Stomach smooth muscle (tissue), 2 donors: Measurements from ENCODE around the gene CXCL9.

Experiments used
- H3K27ac ChIP-seq: one replicate; pipeline ENCODE4 v1.7.0; 2013; ENCODE audit warnings: mild to moderate bottlenecking, low read length, inconsistent platforms
- H3K27me3 ChIP-seq, 2 donors: one replicate each; pipeline ENCODE4 v1.7.0; 2013; ENCODE audit warnings: low read length in 2 of 2; ENCODE audit not compliant: insufficient read depth in 2 of 2, control insufficient read depth in 1 of 2
- H3K36me3 ChIP-seq, 2 donors: one replicate each; pipeline ENCODE4 v1.7.0; 2013; ENCODE audit warnings: low read length in 2 of 2; ENCODE audit not compliant: control insufficient read depth in 2 of 2, insufficient read depth in 2 of 2
- H3K4me1 ChIP-seq: one replicate; pipeline ENCODE4 v1.7.0; 2013; ENCODE audit warnings: low read length; ENCODE audit not compliant: control insufficient read depth, insufficient read depth
- H3K4me3 ChIP-seq, 2 donors: one replicate each; pipeline ENCODE4 v1.7.0; 2013; ENCODE audit warnings: low read length in 2 of 2
- H3K9ac ChIP-seq, 2 donors: one replicate each; pipeline ENCODE4 v1.7.0; 2013; ENCODE audit warnings: low read length in 2 of 2, mild to moderate bottlenecking in 1 of 2
- H3K9me3 ChIP-seq, 2 donors: one replicate each; pipeline ENCODE4 v1.7.0; 2013; ENCODE audit warnings: low read length in 2 of 2; ENCODE audit not compliant: control insufficient read depth in 2 of 2
- donor health status: healthy.
- donor health status: Pancreatic carcinoma.

The CXCL9 gene

DNA sequence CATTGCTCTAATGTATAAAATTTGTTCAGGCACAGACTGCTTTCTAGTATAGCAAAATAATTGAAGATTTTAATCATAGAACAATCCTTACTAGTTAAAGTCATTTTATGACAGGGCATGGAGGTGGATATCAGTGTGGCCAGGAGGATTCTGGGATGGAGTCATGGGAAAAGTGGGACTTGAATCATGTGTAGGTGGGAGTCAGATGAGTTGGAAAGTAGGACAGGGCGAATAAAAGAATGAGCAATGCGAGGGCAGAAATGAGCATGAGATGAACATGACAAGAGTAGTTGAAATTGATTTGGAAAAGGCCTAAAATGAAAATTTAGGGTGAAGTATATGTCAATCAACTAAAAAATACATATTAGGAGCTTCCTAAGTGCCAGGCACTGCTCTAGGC lies 9.4 kb downstream of the CXCL9 start:
- Histone ChIP-seq H3K27ac (no peak overlapping the region), H3K9me3 (no peaks in the 10 kb centered on the region), H3K4me3 (no peak overlapping the region), H3K36me3 (no peaks in the 10 kb centered on the region), H3K9ac (no peak overlapping the region), H3K27me3 (peaks cover 0 to 2% of the 10 kb centered on the region in 2 donors), H3K4me1 (no peaks in the 10 kb centered on the region)

DNA sequence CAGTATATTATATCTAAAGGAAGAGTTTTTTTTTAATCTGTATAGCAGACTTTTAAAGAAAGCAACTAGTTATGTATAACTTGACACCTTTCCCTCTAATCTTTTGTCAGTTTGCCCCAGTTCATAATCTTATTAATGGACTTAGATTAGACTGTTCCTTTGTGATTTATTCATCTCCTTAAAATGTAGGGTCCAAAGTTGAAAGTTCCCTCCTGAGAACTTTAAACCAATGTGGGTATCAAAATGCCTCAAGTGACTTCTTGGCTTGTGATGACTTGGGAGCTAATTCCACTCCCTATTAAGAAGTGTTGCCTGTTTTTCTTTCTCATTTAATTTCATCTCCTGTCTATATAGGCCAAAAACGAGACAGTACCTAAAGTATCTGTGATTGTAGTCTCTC lies 10.2 kb downstream of the CXCL9 start:
- no peaks in the 10 kb centered on the region for H3K9me3 ChIP-seq
- H3K27ac ChIP-seq = no peak overlapping the region
- no peak overlapping the region for H3K9ac ChIP-seq
- H3K36me3 ChIP-seq = no peaks in the 10 kb centered on the region
- H3K27me3 ChIP-seq = no peaks in the 10 kb centered on the region
- no peaks in the 10 kb centered on the region for H3K4me1 ChIP-seq
- no peak overlapping the region for H3K4me3 ChIP-seq

DNA sequence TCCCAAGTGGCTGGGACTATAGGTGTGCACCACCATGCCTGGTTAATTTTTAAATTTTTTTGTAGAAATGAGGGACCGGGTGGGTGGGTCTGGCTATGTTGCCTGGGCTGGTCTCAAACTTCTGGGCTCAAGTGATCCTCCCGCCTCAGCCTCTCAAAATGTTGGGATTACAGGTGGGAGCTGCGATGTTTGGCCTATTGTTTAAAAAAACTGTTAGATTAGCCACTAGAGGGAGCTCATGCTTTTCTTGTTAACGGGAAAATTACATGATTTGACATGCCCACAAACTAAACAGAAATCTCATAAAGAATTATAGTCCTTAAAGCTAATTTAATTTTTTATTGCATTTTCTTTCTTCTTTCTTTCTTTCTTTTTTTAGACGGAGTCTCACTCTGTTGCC lies 11.6 kb downstream of the CXCL9 start:
- Histone ChIP-seq H3K27me3 (no peaks in the 10 kb centered on the region), H3K9ac (no peak overlapping the region), H3K9me3 (no peaks in the 10 kb centered on the region), H3K27ac (no peak overlapping the region), H3K4me1 (no peaks in the 10 kb centered on the region), H3K4me3 (no peak overlapping the region), H3K36me3 (no peaks in the 10 kb centered on the region)

DNA sequence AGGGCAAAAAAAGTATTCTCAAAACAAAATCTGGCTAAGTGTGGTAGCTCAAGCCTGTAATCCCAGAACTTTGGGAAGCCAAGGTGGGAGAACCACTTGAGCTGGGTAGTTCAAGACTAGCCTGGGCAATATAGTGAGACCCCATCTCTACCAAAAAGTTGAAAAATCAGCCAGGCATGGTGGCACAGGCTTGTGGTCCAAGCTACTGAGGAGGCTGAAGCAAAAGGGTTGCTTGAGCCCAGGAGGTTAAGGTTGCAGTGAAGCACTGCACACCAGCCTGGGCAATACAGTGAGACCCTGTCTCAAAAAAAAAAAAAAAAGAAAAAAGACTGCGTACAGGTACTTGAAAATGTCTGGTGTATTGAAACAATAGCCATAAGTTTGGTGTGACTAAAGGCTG lies 14.8 kb downstream of the CXCL9 start:
- no peaks in the 10 kb centered on the region for H3K9me3 ChIP-seq
- H3K36me3 ChIP-seq = no peaks in the 10 kb centered on the region
- peaks cover 10% of the 10 kb centered on the region for H3K4me1 ChIP-seq
- H3K4me3 ChIP-seq = no peak overlapping the region
- H3K27ac ChIP-seq = no peak overlapping the region
- H3K27me3 ChIP-seq = no peaks in the 10 kb centered on the region
- H3K9ac ChIP-seq = no peak overlapping the region

DNA sequence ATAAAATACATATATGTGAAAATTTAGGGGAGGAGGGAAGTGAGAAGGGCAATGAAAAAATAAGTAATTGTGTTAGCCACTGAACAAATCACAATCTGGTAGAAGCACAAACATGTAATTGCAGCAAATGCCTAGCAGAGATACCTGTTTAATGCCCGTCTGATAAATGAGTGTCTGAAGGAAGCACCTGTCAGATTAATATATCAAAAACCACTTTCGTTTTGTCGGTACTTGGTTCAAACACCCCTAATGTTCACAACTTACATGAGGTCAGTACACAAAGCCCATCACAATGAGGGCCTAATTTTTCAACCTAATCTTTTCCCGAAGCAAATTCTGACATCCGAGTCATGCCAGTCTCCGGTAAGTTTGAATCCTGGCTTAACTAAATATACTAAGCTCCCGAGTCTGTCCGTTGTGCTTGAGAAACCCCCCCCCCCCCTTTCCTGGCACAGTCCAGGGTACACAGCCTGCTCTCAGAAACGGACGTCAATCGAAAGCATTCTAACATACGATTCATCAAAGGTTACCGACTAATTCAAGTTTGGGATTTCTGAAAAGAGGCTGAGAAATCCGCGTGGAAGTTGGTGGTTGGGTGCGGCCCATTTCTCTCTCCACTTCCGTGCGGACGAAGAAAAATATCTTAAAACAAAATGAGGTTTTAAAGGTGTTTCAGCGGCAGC lies 17.3 kb downstream of the CXCL9 start:
- no peak overlapping the region for H3K27ac ChIP-seq
- H3K4me3 ChIP-seq = peak overlapping the region; percentile 91 to 93
- H3K9ac ChIP-seq = peak overlapping the region; percentile 84 to 87
- no peaks in the 10 kb centered on the region for H3K36me3 ChIP-seq
- H3K27me3 ChIP-seq = no peaks in the 10 kb centered on the region
- peaks cover 10% of the 10 kb centered on the region for H3K4me1 ChIP-seq
- H3K9me3 ChIP-seq = no peaks in the 10 kb centered on the region

DNA sequence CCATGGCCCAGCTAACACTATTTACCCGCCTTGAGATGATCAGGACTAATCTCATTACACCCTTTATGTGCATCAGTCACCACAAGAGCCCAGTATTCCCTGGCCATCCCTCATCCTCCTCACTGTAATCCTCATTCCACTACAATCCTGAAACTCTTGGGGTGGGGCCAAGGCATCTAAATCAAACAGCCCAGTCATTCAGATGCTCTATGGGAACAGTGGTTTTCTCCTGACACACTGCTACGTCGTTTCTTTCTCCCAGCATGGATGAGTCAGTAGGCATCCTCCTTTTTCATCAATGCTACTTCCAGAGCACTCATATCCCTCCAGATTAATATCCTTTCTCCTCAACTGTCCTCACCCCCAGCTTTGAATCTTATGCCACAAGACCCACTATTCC lies 22.2 kb downstream of the CXCL9 start:
- Histone ChIP-seq H3K27ac (no peak overlapping the region), H3K9me3 (no peaks in the 10 kb centered on the region)

DNA sequence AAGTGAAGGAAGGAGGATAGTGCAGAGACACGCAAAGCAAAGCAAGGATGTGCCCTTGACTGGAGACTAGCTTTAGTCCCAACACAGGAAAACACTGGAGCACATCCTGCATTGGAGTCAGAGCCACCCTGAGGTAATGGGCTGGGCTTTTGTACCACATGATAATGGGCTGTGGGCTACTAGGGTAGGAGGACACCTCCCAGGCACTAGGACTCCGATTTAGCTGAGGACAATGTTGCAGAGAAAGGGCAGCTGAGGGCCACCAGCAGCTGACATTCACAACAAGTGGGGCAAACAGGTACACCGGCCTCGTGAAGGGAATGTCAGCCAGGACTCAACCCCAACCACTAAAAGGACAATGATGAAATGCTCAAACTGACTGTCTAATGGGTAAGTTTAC lies 26.7 kb downstream of the CXCL9 start:
- Histone ChIP-seq H3K4me1 (no peaks in the 10 kb centered on the region), H3K27me3 (no peaks in the 10 kb centered on the region), H3K4me3 (no peak overlapping the region), H3K27ac (no peak overlapping the region), H3K9me3 (no peaks in the 10 kb centered on the region), H3K36me3 (peaks cover 27 to 37% of the 10 kb centered on the region in 2 donors), H3K9ac (no peak overlapping the region)

More for the DNA sequence above, 22.2 kb downstream of the CXCL9 start:
- H3K9ac ChIP-seq = no peak overlapping the region
- H3K4me3 ChIP-seq = no peak overlapping the region
- H3K36me3 ChIP-seq = peaks cover 11 to 14% of the 10 kb centered on the region in 2 donors
- H3K4me1 ChIP-seq = peaks cover 10% of the 10 kb centered on the region
- no peaks in the 10 kb centered on the region for H3K27me3 ChIP-seq

DNA sequence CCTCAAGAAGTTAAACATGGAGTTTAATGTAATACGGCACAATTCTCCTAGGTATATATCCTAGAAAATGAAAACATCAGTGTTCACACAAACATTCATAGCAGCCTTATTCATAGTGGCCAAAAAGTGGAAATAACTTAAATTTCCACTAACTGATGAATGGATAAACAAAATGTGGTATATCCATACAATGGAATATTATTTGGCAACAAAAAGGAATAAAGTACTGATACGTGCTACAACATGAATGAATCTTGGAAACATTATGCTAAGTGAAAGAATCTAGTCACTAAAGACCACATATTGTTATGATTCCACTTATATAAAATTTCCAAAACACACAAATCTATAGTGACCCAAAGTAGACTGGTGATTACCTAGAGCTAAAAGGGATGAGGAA lies 31.1 kb downstream of the CXCL9 start:
- H3K9me3 ChIP-seq = no peaks in the 10 kb centered on the region

DNA sequence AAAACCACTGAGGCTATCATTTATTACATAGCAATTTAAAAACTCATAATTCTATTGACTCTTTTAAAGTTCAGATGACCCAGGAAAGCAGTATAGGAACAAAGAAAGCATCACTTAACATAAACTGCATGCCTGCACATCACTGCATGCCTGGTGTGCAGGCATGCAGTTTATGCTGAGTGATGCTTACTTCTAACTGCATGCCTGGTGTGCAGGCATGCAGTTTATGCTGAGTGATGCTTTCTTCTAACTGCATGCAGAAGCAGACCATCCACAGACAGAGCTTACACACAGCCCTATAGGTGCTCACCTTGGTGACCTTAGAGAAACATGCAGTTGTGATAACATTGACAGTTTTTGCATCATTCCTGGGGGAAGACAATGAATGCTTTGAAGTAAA lies 33.5 kb downstream of the CXCL9 start:
- Histone ChIP-seq H3K27ac (no peak overlapping the region), H3K4me3 (no peak overlapping the region), H3K27me3 (no peaks in the 10 kb centered on the region), H3K9me3 (no peaks in the 10 kb centered on the region), H3K9ac (no peak overlapping the region), H3K4me1 (no peaks in the 10 kb centered on the region), H3K36me3 (peaks cover 45 to 65% of the 10 kb centered on the region in 2 donors)

More for the DNA sequence above, 31.1 kb downstream of the CXCL9 start:
- H3K27ac ChIP-seq = no peak overlapping the region
- H3K9ac ChIP-seq = no peak overlapping the region
- H3K27me3 ChIP-seq = no peaks in the 10 kb centered on the region
- H3K36me3 ChIP-seq = peaks cover 37 to 52% of the 10 kb centered on the region in 2 donors
- H3K4me1 ChIP-seq = no peaks in the 10 kb centered on the region
- H3K4me3 ChIP-seq = no peak overlapping the region

DNA sequence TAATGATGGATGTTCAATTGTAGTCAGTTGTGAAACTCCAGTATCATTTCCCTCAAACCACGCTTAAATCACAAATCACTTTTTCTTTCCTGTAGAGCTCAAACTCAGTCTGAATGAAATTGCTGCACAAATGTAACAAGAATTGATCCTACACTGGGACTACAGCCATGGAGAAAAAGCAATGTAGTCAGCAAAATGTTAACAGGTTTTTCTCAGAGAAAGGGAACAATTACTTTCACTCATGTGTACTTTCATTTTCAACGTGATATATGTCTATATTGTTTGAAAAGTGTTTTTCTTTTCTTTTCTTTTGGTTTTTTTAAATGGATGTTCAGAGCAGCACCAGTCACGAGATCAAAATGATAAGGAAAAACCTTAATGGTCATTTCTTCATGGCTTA lies 39.2 kb downstream of the CXCL9 start:
- Histone ChIP-seq H3K4me3 (no peak overlapping the region), H3K36me3 (peaks cover 48 to 69% of the 10 kb centered on the region in 2 donors), H3K9ac (no peak overlapping the region), H3K27ac (no peak overlapping the region), H3K4me1 (no peaks in the 10 kb centered on the region), H3K9me3 (no peaks in the 10 kb centered on the region), H3K27me3 (no peaks in the 10 kb centered on the region)

DNA sequence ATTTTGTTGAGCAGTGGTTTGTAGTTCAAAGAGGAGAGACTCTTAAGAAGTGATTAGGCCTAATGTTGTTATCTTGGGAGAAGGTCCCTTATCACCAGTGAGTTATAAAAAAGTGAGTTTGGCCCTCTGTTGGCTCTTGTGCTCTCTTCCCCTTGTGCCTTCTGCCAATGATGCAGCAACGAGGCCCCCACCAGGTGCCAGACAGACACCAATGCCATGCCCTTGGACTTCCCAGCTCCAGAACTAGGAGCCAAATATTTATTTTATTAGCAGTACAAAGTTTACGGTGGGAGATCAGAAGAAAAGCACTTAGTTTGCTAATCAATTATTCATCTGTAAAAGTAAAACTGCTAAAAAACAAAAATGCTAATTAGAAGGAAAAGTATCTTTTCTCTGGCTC lies 43.8 kb downstream of the CXCL9 start:
- Histone ChIP-seq H3K27ac (no peak overlapping the region), H3K4me1 (no peaks in the 10 kb centered on the region), H3K4me3 (no peak overlapping the region), H3K36me3 (peaks cover 42 to 56% of the 10 kb centered on the region in 2 donors), H3K9me3 (no peaks in the 10 kb centered on the region), H3K27me3 (no peaks in the 10 kb centered on the region), H3K9ac (no peak overlapping the region)
